HCT116 (cell line): ENCODE data around the gene XRN2.

ENCODE experiments used
- CTCF ChIP-seq, 3 experiments: fragments of 200-600 bp in 1 of 3; sonication (generic) in 1 of 3; IDR thresholded peaks in 2 of 3; conservative IDR thresholded peaks in 1 of 3; 2 replicates each; pipeline ENCODE4 v1.5.1; 2012 to 2017; ENCODE audit warnings: low read depth in 2 of 3, low read length in 2 of 3, antibody characterized with exemption in 1 of 3, borderline replicate concordance in 1 of 3, control low read depth in 1 of 3, mild to moderate bottlenecking in 1 of 3, mixed read lengths in 1 of 3, mixed run types in 1 of 3, moderate library complexity in 1 of 3; ENCODE audit not compliant: insufficient read depth in 1 of 3
- POLR2A ChIP-seq: IDR thresholded peaks from 2 replicates; pipeline ENCODE4 v1.7.0; 2011; ENCODE audit warnings: borderline replicate concordance; ENCODE audit not compliant: insufficient read depth, insufficient read length; ENCODE audit errors: extremely low read depth

GRCh38 chr20:21266191-21266536, 37.0 kb upstream of the XRN2 start:
- no peak for TF ChIP-seq CTCF (IDR thresholded peaks at IDR 0.05 in 2 of 3, conservative IDR thresholded peaks at IDR 0.05 in 1 of 3; ENCODE audit: borderline replicate concordance in 1 of 3, insufficient read depth in 1 of 3, low read depth in 2 of 3, low read length in 2 of 3)
- TF ChIP-seq POLR2A: no peak
